HG03097 (cell line): ENCODE results near the gene MEIOB.

Source experiments
- ATAC-seq: cut with Tn5 transposase; IDR thresholded peaks from one replicate; pipeline ENCODE4 v1.9.1; 2021; ENCODE audit not compliant: unreplicated experiment, low FRiP score

Gene MEIOB

DNA sequence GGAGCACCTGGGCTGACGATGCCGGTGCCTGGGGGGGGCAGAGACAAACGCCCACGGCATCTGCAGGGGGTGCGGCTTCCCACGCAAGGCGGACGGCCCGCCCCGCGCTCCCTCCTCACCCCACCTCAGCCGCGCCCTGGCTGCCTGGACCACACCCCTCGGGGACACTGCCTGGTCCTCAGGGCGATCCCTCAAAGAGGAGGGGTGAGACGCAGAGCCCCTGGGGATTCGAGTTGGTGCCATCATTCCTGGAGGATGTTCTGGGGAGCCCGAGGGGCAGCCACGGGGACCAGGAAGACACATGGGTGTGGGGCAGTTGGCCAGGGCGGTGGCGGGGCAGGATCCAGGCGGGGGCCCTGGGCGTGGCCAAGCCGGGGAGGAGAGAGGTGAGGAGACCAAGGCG lies 82.3 kb downstream of the MEIOB start:
- no peak for ATAC-seq

DNA sequence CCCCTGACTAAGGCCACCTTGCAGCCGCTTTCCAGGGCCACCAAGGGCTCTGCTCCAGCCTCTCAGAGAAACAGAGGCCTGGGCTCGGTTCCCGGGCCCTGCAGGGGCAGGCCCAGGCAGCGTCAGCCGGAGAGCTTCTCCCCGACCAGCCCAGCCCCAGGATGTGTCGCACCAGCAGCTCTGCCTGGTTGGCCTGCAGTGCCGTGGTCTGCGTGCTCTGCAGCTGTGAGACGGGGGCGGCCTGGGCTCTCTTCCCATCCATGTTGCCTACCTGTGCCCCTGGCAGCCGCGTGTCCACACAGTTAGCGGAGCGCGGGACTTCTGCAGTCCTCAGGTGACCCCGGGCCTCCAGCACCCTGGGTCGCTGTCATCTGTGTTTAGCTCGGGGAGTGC lies 83.3 kb downstream of the MEIOB start:
- no peak for ATAC-seq

DNA sequence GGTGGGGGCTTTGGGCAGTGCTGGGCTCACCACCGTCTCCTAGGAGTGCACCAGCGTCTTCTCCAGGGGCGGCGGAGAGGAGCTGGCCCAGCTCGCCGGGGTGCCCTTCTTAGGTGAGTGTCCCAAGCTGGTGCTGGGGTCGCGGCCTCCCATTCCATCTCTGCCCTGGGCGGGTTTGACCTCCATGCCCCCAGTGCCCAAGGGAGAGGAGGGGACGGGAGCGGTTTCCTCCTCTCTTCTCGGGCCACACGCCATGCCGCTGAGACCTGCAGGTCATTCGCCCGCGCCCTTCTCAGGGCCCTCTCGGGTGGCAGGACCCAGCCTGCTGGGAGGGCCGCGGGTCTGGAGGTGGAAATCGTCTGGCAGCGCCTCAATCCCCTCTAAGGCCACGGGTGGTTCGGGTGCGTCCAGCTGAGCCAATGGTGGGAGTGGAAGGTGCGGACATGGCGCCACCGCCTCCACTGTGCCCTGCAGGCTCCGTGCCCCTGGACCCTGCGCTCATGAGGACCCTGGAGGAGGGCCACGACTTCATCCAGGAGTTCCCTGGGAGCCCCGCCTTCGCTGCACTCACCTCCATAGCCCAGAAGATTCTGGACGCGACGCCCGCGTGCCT lies 83.8 kb downstream of the MEIOB start:
- no peak for ATAC-seq

DNA sequence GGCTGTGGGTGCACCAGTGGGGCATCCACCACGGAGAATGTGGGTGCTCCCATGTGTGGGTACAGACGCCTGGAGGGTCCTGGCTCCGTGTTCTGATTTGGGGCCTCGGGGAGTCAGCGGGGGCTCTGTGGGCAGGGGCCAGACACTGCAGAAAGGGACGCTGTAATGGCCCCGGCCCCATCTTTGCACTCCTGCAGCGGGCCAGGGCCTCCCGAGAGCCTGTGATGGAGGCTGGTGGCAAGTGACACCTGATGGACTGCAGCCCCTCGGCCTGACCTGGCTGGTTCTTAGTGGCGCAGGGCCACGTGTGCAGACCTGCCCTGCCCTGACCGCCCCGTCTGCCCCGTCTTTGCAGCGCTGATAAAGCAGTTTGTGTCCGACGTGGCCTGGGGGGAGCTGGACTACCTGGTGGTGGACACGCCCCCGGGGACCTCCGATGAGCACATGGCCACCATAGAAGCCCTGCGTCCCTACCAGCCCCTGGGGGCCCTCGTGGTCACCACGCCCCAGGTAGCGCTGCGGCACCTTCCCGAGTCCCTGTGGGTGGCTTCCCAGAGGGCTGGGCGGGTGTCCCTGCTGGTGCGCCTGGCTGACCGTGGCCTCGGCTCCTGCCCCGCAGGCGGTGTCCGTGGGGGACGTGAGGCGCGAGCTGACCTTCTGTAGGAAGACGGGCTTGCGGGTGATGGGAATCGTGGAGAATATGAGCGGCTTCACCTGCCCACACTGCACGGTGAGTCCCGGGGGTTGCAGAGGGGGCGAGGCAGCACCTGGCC lies 84.5 kb downstream of the MEIOB start:
- no peak for ATAC-seq

DNA sequence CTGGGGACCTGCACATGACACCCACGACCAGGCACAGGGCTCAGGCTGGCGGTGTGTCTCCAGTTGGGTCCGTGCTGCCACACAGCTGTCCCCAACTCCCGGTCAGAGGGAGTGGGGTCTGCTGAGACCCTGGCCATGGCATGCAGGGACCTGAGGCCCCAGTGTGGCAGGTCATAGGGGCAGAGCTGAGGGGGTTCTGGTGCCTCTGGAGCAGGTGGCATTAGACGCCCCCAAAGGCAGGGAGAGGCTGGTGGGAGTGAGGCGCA lies 85.0 kb downstream of the MEIOB start:
- ATAC-seq: no peak

DNA sequence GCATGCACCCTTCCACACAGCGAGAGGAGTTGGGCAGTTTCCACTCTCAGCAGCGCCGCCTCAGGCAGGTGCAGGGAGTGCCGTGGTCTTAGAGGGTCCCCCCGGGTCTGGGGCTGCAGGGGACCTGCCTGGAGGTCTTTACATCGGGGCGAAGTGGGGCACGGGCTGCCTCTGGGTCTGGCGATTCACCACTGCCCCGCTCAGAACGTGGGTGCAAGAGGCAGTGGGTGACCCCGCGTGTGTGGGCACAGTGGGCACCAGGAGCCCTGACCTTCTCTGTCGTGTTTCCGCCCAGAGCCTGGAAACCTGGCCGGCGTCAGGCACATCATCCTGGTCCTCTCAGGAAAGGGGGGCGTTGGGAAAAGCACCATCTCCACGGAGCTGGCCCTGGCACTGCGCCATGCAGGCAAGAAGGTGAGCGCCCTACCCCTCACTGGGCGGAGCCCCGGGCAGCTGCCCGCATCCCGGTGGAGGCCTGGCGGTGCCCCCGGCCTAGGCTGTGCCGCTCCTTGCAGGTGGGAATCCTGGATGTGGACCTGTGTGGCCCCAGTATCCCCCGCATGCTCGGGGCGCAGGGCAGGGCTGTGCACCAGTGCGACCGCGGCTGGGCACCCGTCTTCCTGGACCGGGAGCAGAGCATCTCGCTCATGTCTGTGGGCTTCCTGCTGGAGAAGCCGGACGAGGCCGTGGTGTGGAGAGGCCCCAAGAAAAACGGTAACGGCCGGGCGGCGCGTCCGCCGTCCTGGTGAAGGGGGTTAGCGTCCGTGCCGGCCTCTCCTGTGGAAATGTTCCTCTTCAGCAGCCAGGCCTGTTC lies 85.5 kb downstream of the MEIOB start:
- no peak for ATAC-seq

GRCh38 chr16:1785846-1786170 lies 86.2 kb downstream of the MEIOB start:
- no peak for ATAC-seq

DNA sequence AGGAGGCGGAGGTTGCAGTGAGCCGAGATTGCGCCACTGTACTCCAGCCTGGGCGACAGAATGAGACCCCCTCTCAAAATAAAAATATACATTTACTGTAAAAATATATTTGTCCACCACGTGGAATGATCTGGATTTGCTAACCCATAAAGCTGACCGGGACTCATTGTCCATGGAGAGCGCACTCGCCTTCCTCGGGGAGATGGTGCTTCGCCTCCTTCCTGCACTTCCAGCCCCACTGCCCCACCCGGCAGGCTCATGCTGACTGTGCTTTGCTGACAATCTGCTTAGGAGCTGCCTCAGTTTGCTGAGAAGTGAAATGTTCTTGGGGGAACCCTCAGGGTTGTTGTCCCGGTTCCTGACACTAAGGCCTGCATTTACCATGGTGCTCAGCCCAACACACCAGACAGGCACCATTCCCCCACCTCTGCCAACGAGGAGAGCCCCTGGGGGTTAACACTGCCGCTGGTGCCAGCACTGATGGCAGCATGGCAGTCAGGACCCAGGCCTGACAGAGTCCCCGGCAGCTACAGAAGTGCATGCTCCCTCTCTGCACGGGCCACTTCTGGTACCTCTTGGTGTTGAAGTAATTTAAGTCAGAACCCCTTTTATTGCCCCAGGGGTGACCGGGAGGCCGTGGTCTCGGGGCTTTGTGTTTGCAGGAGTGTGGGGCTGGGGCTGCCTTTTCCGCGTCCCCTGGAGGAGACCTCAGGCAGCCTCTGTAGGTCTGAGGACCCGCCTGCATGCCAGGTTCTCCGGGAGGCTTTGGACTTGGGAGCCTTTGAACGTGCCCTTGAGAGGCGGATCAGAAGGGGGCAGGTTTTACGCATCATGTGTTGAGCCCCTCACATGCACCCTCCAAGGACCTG lies 86.8 kb downstream of the MEIOB start:
- ATAC-seq: no peak
